PC-3 (cell line): Measurements from ENCODE around the gene NRL. TPM values are rescaled to one million over a fixed set of nuclear protein-coding genes. Genes with fewer than 3 reads are reported as not detected.

Experiments
- ATAC-seq: fragments of 200-7000 bp; cut with Tn5 transposase; 2 replicates; pipeline ENCODE4 v1.9.1; 2020; ENCODE audit warnings: mild to moderate bottlenecking, moderate library complexity
- BruUV-seq: library from RNA; stranded (reverse); fragments of 400-500 nt; replicated peaks from 2 replicates; lab custom pipeline; 2021; lab: Mats Ljungman, UMichigan
- CTCF ChIA-PET: fragments of 300-600 bp; sonication (Branson Sonifier 250); formaldehyde crosslinking; loops from one replicate; lab custom pipeline; 2022; ENCODE audit warnings: antibody characterized with exemption; lab: Charles Lee
- POLR2A ChIA-PET: fragments of 300-600 bp; sonication (Branson Sonifier 250); formaldehyde crosslinking; loops from one replicate; lab custom pipeline; 2022; ENCODE audit warnings: antibody characterized with exemption; ENCODE audit not compliant: unreplicated experiment; lab: Charles Lee
- DNase-seq: peaks from one replicate; pipeline ENCODE4 v3.0.0-alpha.2; 2015
- H2AFZ ChIP-seq: fragments of 300-600 bp; sonication (generic); 2 replicates; pipeline ENCODE4 v1.6.0; 2016; ENCODE audit warnings: antibody characterized with exemption, low read length
- H3F3A ChIP-seq: fragments of 300-600 bp; sonication (generic); one replicate; pipeline ENCODE4 v1.6.0; 2017; ENCODE audit warnings: antibody characterized with exemption, low read length, control low read depth, mild to moderate bottlenecking; ENCODE audit not compliant: unreplicated experiment
- H3K27ac ChIP-seq: fragments of 300-600 bp; sonication (generic); 2 replicates; pipeline ENCODE4 v1.5.1; 2016; ENCODE audit warnings: mild to moderate bottlenecking, low read length
- H3K27me3 ChIP-seq: fragments of 300-600 bp; sonication (generic); 2 replicates; pipeline ENCODE4 v1.6.1; 2016; ENCODE audit warnings: low read length, mixed read lengths
- H3K36me3 ChIP-seq: fragments of 300-600 bp; sonication (generic); 2 replicates; pipeline ENCODE4 v1.6.1; 2016; ENCODE audit warnings: low read depth, mixed run types, low read length, mixed read lengths
- H3K4me1 ChIP-seq: fragments of 300-600 bp; sonication (generic); 2 replicates; pipeline ENCODE4 v1.5.1; 2016; ENCODE audit warnings: low read length; ENCODE audit not compliant: insufficient read depth
- H3K4me2 ChIP-seq: fragments of 300-600 bp; sonication (generic); 2 replicates; pipeline ENCODE4 v1.6.0; 2016; ENCODE audit warnings: low read length
- H3K4me3 ChIP-seq: fragments of 300-600 bp; sonication (generic); 2 replicates; pipeline ENCODE4 v1.5.1; 2016; ENCODE audit warnings: mild to moderate bottlenecking, low read length, mixed read lengths
- H3K79me2 ChIP-seq: fragments of 300-600 bp; sonication (generic); 2 replicates; pipeline ENCODE4 v1.6.1; 2017; ENCODE audit warnings: low read length, mixed read lengths
- H3K9ac ChIP-seq: fragments of 300-600 bp; sonication (generic); 2 replicates; pipeline ENCODE4 v1.6.0; 2016; ENCODE audit warnings: mild to moderate bottlenecking, low read length
- H3K9me2 ChIP-seq: fragments of 300-600 bp; sonication (generic); replicated peaks from 2 replicates; pipeline ENCODE4 v1.6.1; 2016; ENCODE audit warnings: mixed run types, low read length, mixed read lengths
- H3K9me3 ChIP-seq: fragments of 300-600 bp; sonication (generic); 2 replicates; pipeline ENCODE4 v1.6.1; 2016; ENCODE audit warnings: low read length, mixed read lengths
- H4K20me1 ChIP-seq: fragments of 300-600 bp; sonication (generic); 2 replicates; pipeline ENCODE4 v1.6.1; 2016; ENCODE audit warnings: low read length, mixed read lengths
- EZH2 ChIP-seq: fragments of 300-600 bp; sonication (generic); IDR thresholded peaks from one replicate; pipeline ENCODE4 v1.6.1; 2017; ENCODE audit warnings: antibody characterized with exemption, mild to moderate bottlenecking, low read length; ENCODE audit not compliant: unreplicated experiment
- EZH2phosphoT487 ChIP-seq: fragments of 300-600 bp; sonication (generic); IDR thresholded peaks from 2 replicates; pipeline ENCODE4 v1.6.1; 2018; ENCODE audit warnings: mild to moderate bottlenecking, antibody characterized with exemption, low read length, borderline replicate concordance
- intact Hi-C: fragments of 100-400 bp; cut with micrococcal nuclease; formaldehyde crosslinking; loops from 2 replicates; pipeline ENCODE4 v1.9.0; 2023
- total RNA-seq: library from RNA; depleted of rRNA; stranded (reverse); fragments of >200 nt; gene quantifications from 2 replicates; pipeline ENCODE4 v1.2.3, GENCODE V29; 2014
- TF ChIP-seq, protein P1 (sequence below): fragments of 300-600 bp; sonication (generic); conservative IDR thresholded peaks from 2 replicates; pipeline ENCODE4 v1.5.1; 2017; ENCODE audit warnings: antibody characterized with exemption, low read depth, mild to moderate bottlenecking, low read length

Gene NRL
- total RNA-seq, 1 experiment from 2014 or later, result 1.5 TPM

DNA sequence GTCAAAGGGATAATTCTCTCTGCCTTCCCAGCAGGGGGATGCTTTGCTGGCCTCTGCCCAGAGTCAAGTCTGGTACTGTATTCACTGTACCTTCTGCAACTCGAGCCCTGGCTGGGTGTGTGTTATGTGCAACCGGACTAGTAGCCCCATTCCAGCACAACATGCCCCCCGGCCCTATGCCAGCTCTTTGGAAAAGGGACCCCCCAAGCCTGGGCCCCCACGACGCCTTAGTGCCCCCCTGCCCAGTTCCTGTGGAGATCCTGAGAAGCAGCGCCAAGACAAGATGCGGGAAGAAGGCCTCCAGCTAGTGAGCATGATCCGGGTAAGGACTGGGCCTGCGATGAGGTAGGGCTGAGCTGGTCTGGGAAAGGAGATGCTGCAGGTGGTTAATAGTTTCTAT is 35.8 kb upstream of the NRL start:
- ATAC-seq (no peak), DNase-seq (no peak)
- H3K79me2 ChIP-seq, result peaks cover 34% of the 10 kb centered on the region
- H3K9ac ChIP-seq, result no peak overlapping the region
- H3K4me2 ChIP-seq, result no peak overlapping the region
- peaks cover 3% of the 10 kb centered on the region for H3F3A ChIP-seq
- no TSS peak for BruUV-seq
- no peak overlapping the region for H2AFZ ChIP-seq
- ChIA-PET CTCF (no interaction called here), POLR2A (no interaction called here)
- H3K27me3 ChIP-seq, result no peaks in the 10 kb centered on the region
- intact Hi-C loops, result no loop called here
- H3K36me3 ChIP-seq, result peaks cover 34% of the 10 kb centered on the region; the same call in 1 of the 2 replicates
- peaks cover 12% of the 10 kb centered on the region for H3K4me1 ChIP-seq
- TF ChIP-seq EZH2phosphoT487 (no peak), EZH2 (no peak)
- TF ChIP-seq, protein P1, sequence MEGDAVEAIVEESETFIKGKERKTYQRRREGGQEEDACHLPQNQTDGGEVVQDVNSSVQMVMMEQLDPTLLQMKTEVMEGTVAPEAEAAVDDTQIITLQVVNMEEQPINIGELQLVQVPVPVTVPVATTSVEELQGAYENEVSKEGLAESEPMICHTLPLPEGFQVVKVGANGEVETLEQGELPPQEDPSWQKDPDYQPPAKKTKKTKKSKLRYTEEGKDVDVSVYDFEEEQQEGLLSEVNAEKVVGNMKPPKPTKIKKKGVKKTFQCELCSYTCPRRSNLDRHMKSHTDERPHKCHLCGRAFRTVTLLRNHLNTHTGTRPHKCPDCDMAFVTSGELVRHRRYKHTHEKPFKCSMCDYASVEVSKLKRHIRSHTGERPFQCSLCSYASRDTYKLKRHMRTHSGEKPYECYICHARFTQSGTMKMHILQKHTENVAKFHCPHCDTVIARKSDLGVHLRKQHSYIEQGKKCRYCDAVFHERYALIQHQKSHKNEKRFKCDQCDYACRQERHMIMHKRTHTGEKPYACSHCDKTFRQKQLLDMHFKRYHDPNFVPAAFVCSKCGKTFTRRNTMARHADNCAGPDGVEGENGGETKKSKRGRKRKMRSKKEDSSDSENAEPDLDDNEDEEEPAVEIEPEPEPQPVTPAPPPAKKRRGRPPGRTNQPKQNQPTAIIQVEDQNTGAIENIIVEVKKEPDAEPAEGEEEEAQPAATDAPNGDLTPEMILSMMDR, result no peak
- H3K9me3 ChIP-seq, result no peaks in the 10 kb centered on the region
- H3K4me3 ChIP-seq, result no peak overlapping the region
- no peak overlapping the region for H3K27ac ChIP-seq
- H3K9me2 ChIP-seq, result no peaks in the 10 kb centered on the region
- H4K20me1 ChIP-seq, result no peaks in the 10 kb centered on the region

DNA sequence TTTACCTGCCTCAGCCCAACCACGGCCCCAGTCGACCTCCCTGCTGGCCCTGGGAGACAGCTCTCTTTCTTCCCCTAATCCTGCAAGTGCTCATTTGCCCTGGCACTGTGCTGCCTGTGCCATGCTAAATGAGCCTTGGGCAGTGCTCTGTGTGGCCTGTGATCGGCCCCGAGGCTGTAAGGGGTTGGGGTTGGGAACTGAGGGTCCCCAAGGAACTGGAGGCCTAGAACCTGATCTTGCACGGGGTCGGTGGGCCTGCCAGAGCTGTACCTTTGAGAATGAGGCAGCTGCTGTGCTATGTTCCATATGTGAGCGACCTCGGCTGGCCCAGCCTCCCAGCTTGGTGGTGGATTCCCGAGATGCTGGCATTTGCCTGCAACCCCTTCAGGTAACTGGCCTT is 35.3 kb upstream of the NRL start:
- DNase-seq (no peak), ATAC-seq (no peak)
- Histone ChIP-seq H3K4me3 (no peak overlapping the region), H3K4me2 (no peak overlapping the region), H3K27ac (no peak overlapping the region), H2AFZ (no peak overlapping the region), H3K27me3 (no peaks in the 10 kb centered on the region), H4K20me1 (no peaks in the 10 kb centered on the region), H3K9me3 (no peaks in the 10 kb centered on the region), H3K36me3 (peaks cover 29% of the 10 kb centered on the region; the same call in 1 of the 2 replicates), H3K9ac (no peak overlapping the region), H3K9me2 (no peaks in the 10 kb centered on the region), H3K79me2 (peaks cover 39% of the 10 kb centered on the region), H3K4me1 (peaks cover 17% of the 10 kb centered on the region), H3F3A (no peaks in the 10 kb centered on the region)
- BruUV-seq, result no TSS peak
- TF ChIP-seq, protein P1, result no peak
- no peak for TF ChIP-seq EZH2phosphoT487
- no peak for TF ChIP-seq EZH2
- intact Hi-C loops, result no loop called here
- CTCF ChIA-PET, result no interaction called here
- POLR2A ChIA-PET, result no interaction called here

DNA sequence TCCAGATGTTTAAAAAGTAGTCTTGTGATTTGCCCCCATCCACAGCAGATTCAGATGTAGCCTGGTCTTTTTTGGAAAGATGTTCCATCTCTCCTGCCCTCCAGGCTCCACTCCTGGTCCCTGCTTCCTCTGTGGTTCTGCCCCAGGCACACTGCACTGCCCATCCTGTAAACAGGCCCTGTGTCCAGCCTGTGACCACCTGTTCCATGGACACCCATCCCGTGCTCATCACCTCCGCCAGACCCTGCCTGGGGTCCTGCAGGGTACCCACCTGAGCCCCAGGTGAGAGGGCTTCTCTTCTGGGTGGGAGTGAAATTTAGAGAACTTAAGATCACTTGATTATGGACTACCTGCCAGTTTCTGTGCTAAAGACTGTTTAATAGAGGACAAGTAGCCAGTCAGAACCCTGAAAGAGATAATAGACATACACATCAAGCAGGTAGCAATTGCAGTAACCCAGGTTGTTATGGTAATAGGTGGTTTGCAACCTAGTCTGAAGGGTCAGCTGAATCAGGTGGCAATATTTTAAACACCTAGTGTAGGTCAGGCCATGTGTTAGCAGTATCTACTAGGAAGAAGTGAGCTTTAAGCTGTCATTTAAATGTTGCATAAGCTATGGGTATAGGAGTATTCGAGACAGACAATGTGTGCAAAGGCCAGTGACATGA is 34.7 kb upstream of the NRL start:
- no peak for DNase-seq
- H3K9ac ChIP-seq, result no peak overlapping the region
- intact Hi-C loops, result no loop called here
- ChIA-PET POLR2A (no interaction called here), CTCF (no interaction called here)
- peaks cover 17% of the 10 kb centered on the region for H3K4me1 ChIP-seq
- H2AFZ ChIP-seq, result no peak overlapping the region
- no peak for ATAC-seq
- H3K27me3 ChIP-seq, result no peaks in the 10 kb centered on the region
- H3K27ac ChIP-seq, result no peak overlapping the region
- peaks cover 23% of the 10 kb centered on the region; the same call in 1 of the 2 replicates for H3K36me3 ChIP-seq
- no peaks in the 10 kb centered on the region for H3K9me3 ChIP-seq
- H3F3A ChIP-seq, result no peaks in the 10 kb centered on the region
- H4K20me1 ChIP-seq, result no peaks in the 10 kb centered on the region
- no peak overlapping the region for H3K4me3 ChIP-seq
- TF ChIP-seq, protein P1, result no peak
- TF ChIP-seq EZH2 (no peak), EZH2phosphoT487 (no peak)
- H3K79me2 ChIP-seq, result peaks cover 45% of the 10 kb centered on the region
- no peaks in the 10 kb centered on the region for H3K9me2 ChIP-seq
- BruUV-seq, result no TSS peak
- H3K4me2 ChIP-seq, result no peak overlapping the region
